Kidney epithelial cell (primary cell): ENCODE data around the gene CNTN5. TPM values are rescaled to one million over a fixed set of nuclear protein-coding genes. Genes with fewer than 3 reads are reported as not detected.

Experiments used
- DNase-seq: peaks from one replicate; pipeline ENCODE4 v3.0.0-alpha.2; 2010; ENCODE audit warnings: low read depth
- H3K27me3 ChIP-seq: 2 replicates; pipeline ENCODE4 v1.6.0; 2011; ENCODE audit warnings: low read length; ENCODE audit not compliant: control insufficient read depth, insufficient read depth
- H3K36me3 ChIP-seq: 2 replicates; pipeline ENCODE4 v1.5.1; 2011; ENCODE audit warnings: low read length; ENCODE audit not compliant: control insufficient read depth, insufficient read depth
- H3K4me3 ChIP-seq: 2 replicates; pipeline ENCODE4 v1.5.1; 2011; ENCODE audit warnings: low read depth, mild to moderate bottlenecking, control low read depth, low read length
- total RNA-seq: library from RNA; depleted of rRNA; stranded (reverse); fragments of >200 nt; gene quantifications from 2 replicates; pipeline ENCODE4 v1.2.3, GENCODE V29; 2015
- TF ChIP-seq, protein P1 (sequence below): IDR thresholded peaks from 2 replicates; pipeline ENCODE4 v1.5.1; 2011; ENCODE audit warnings: mild to moderate bottlenecking, moderate library complexity, low read length, control low read depth, inconsistent platforms; ENCODE audit not compliant: insufficient read depth, poor library complexity, severe bottlenecking

Gene CNTN5
- total RNA-seq, 1 donor from 2014 or later, result 0.29 TPM

DNA sequence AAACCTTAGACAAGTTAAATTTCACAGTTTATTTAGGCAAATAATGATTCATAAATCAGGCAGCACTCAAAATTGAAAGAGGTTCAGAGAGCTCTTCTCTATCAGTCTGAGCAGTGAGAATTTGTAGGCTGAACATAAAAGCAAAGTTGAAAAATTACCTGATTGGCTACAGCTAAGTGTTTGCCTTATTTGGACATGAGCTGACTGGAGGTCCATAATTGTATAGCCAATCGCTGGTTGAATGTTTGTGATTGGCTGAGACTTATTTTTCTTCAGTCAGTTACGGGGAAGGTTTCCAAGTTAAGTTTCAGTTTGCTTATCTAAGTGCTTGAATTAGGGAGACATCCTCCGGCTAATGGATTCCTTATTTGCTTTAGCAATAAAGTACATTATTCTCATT, 527.5 kb downstream of the CNTN5 start:
- Histone ChIP-seq H3K36me3 (no peaks in the 10 kb centered on the region), H3K4me3 (no peak overlapping the region), H3K27me3 (no peaks in the 10 kb centered on the region)
- no peak for DNase-seq
- TF ChIP-seq, protein P1, sequence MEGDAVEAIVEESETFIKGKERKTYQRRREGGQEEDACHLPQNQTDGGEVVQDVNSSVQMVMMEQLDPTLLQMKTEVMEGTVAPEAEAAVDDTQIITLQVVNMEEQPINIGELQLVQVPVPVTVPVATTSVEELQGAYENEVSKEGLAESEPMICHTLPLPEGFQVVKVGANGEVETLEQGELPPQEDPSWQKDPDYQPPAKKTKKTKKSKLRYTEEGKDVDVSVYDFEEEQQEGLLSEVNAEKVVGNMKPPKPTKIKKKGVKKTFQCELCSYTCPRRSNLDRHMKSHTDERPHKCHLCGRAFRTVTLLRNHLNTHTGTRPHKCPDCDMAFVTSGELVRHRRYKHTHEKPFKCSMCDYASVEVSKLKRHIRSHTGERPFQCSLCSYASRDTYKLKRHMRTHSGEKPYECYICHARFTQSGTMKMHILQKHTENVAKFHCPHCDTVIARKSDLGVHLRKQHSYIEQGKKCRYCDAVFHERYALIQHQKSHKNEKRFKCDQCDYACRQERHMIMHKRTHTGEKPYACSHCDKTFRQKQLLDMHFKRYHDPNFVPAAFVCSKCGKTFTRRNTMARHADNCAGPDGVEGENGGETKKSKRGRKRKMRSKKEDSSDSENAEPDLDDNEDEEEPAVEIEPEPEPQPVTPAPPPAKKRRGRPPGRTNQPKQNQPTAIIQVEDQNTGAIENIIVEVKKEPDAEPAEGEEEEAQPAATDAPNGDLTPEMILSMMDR, result no peak

DNA sequence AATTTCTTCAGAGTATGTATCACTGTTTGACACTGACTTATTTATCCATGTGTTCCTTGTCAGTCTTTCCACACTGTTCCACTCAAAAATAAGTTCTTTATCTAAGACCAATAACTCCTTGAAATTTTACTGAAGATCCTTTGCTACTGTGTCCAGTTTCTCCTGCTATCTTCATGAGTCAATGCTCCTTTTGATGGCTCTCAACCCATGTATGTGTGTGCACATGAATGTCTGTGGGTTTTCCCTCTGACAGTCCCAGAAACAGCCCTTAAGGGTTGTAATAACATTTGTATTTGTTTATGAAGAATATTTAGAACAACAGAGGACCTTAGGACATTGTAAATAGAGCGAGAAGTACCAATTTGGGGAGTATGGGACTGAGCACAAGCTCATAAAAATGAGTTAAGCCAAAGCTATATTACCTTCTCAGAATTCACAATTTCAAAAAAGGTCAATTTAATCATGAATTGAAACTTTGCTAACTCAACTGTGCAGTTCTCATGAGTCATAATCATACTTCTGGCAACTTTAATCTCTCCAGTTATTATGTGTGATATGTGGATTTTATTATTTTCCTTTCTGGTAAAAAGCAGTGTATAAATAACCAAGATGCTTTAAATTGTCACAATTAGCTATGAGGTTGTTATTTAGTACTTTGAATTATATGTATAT, 533.6 kb downstream of the CNTN5 start:
- Histone ChIP-seq H3K27me3 (no peaks in the 10 kb centered on the region), H3K4me3 (no peak overlapping the region), H3K36me3 (no peaks in the 10 kb centered on the region)
- no peak for DNase-seq
- TF ChIP-seq, protein P1, result no peak

DNA sequence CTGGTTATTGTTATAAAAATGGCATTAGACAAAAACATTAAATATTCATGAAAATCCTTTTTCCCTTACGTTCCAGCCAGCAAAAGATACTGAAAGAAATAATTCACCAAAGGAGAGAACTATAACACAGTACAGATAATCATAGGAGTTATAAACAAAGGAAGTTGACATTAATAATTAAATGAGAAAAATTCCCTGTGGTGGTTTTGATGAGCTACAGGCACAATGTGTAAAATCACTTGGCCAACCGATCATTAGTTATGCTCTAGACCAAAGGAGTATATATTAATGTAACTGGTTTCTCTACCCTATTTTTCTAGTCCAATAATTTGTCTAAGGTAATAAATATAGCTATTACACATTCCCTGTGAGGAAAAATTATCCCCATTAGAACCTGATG, 534.7 kb downstream of the CNTN5 start:
- no peak overlapping the region for H3K4me3 ChIP-seq
- TF ChIP-seq, protein P1, result no peak
- no peaks in the 10 kb centered on the region for H3K27me3 ChIP-seq
- H3K36me3 ChIP-seq, result no peaks in the 10 kb centered on the region
- DNase-seq, result no peak

DNA sequence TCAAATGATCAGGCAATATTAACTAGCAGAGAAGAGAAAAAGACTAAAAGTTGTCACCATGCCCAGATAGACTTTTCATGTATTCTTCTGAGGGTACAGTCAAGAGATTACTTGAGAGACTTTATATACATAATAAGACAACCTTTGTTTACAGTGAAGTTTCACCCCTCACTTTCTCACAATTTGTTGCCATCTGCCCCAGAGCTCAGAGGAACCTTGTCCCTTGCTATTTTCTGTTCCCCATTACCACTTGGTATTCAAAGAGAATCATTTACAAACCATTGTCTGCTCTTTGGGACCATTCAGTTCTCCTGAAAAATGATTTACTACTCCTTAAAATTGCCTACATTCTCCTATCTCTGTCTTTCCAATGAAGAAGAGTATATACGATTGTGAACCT, 544.6 kb downstream of the CNTN5 start:
- H3K4me3 ChIP-seq, result no peak overlapping the region
- TF ChIP-seq, protein P1, result no peak
- no peaks in the 10 kb centered on the region for H3K36me3 ChIP-seq
- DNase-seq, result no peak
- H3K27me3 ChIP-seq, result no peaks in the 10 kb centered on the region

DNA sequence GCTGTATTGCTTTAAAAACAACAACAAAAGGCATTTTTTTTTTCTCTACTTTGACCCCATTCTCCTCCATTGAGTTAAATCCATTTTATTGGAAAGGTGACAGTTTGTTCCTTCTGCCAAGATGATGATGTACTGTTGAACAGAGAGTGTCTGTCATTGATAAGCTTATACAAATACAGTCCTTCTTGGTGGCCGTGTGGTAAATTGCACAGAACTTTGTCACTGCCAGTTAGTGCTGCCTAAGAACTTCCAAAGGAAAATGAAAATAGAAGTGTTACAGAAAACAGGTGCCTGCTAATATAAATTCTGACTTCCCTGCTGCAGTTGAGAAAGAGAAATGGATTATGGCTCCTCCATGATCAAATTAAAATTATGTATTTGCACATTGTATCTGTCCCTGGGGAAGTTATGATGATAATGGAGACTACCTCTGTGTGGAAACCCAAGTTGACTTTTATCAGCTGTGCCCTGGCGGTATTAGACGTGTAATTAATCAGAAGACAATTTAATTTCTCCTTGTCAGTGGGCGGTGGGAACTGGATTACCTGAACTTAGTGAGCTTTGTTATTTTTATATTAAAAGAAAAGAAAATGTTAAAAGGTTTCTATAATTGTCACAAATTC, 546.7 kb downstream of the CNTN5 start:
- DNase-seq, result no peak
- Histone ChIP-seq H3K4me3 (no peak overlapping the region), H3K36me3 (no peaks in the 10 kb centered on the region), H3K27me3 (no peaks in the 10 kb centered on the region)
- TF ChIP-seq, protein P1, result no peak

DNA sequence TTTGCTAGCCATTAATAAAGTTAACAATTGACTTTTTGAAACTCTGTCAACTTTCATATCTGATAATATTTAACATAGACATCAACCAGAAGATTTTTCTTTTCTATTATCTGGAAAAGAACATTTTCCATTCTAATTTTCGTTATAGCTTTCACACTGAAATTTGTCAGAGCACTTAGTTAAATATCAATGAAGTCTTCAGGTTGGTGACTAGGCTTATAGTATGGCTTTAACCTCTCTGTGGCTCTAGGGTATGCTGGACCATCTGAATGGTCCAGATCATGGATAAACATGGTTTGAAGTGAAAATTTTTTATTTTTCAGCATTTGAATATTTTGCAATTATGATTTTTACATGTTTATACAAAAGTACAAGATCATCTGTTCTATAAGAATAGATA, 548.1 kb downstream of the CNTN5 start:
- no peak overlapping the region for H3K4me3 ChIP-seq
- TF ChIP-seq, protein P1, result no peak
- no peaks in the 10 kb centered on the region for H3K36me3 ChIP-seq
- no peaks in the 10 kb centered on the region for H3K27me3 ChIP-seq
- no peak for DNase-seq
